GM12874 (cell line): ENCODE measurements around the gene SSH2.

Experiments
- TF ChIP-seq, protein P1 (sequence below): IDR thresholded peaks from 2 replicates; pipeline ENCODE4 v1.5.1; 2011; ENCODE audit warnings: low read depth, mild to moderate bottlenecking, control low read depth, low read length, moderate library complexity; ENCODE audit not compliant: insufficient read depth

The SSH2 gene

DNA sequence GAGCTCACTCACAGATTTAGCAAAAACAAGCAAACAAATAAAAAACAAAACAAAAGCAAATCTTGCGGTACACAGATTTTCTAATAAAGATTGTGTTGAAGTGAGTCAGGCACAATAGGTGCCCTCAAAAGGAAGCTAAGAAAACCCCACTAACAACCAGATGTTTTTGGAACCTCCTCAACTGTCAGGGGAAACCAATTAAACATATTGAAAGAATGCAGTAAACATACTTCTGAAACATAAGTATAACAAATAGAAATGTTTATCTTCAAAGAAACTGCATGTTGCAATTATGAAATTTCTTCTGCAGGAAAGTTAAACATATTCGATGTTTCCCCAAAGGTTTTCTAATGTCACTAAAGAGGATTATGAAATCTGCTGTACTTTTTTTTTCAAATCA, 196.9 kb downstream of the SSH2 start:
- TF ChIP-seq, protein P1, sequence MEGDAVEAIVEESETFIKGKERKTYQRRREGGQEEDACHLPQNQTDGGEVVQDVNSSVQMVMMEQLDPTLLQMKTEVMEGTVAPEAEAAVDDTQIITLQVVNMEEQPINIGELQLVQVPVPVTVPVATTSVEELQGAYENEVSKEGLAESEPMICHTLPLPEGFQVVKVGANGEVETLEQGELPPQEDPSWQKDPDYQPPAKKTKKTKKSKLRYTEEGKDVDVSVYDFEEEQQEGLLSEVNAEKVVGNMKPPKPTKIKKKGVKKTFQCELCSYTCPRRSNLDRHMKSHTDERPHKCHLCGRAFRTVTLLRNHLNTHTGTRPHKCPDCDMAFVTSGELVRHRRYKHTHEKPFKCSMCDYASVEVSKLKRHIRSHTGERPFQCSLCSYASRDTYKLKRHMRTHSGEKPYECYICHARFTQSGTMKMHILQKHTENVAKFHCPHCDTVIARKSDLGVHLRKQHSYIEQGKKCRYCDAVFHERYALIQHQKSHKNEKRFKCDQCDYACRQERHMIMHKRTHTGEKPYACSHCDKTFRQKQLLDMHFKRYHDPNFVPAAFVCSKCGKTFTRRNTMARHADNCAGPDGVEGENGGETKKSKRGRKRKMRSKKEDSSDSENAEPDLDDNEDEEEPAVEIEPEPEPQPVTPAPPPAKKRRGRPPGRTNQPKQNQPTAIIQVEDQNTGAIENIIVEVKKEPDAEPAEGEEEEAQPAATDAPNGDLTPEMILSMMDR, result no peak

DNA sequence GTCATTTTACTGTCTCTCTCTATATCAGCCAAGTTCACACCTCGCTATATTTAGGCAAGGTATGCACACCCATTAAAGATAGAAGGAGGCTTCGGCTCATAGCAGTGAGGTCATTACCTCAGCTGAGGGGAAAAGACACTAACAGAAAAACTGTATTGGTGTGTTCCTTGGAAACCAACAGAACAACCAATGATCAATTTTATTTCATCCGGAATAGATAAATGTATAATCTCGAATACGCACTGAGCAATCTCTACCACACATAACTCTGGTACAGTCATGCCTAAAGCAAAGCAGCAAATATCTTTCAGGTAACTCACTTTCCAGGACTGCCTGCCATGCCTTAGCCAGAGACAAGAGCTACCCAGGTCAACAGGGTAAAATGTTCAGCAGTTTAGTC, 197.4 kb downstream of the SSH2 start:
- TF ChIP-seq, protein P1, result no peak

GRCh38 chr17:29732209-29732608, 197.8 kb downstream of the SSH2 start:
- TF ChIP-seq, protein P1, result no peak

GRCh38 chr17:29731589-29731929, 198.5 kb downstream of the SSH2 start:
- TF ChIP-seq, protein P1, result no peak

DNA sequence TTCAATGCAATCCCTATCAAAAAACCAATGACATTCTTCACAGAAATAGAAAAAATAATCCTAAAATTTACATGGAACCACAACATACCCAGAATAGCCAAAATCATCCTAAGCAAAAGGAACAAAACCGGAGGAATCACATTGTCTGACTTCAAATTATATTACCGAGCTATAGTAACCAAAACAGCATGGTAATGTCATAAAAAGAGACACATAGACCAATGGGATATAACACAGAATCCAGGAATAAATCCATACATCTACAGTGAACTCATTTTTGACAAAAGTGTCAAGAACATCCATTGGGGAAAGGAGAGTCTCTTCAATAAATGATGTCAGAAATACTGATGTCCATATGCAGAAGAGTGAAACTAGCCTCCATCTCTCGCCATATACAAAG, 201.5 kb downstream of the SSH2 start:
- TF ChIP-seq, protein P1, result no peak

DNA sequence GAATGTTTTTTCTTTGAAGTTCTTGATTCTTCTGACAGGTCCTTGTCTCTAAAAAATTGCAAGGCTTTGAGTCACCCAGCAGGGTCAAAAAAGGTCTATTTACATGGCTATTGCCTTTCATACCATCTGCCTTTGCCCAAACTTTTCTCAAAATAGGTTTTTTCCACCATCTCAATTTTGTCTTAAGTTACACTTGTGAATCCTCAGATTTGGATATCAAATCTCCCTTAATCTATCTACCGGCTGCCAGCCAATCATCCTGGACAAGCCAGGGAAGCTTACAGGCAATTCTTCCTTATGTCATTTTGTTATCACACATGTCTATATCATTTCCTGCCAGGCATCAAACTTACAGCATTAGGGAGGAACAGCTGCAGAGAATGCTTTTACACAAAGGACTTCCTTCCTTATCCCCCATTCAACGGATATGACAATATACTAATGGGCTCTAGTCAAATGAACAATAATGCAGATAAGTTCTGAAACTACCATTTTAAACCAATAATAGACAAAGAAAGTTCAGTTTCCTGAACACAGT, 203.2 kb downstream of the SSH2 start:
- TF ChIP-seq, protein P1, result no peak

DNA sequence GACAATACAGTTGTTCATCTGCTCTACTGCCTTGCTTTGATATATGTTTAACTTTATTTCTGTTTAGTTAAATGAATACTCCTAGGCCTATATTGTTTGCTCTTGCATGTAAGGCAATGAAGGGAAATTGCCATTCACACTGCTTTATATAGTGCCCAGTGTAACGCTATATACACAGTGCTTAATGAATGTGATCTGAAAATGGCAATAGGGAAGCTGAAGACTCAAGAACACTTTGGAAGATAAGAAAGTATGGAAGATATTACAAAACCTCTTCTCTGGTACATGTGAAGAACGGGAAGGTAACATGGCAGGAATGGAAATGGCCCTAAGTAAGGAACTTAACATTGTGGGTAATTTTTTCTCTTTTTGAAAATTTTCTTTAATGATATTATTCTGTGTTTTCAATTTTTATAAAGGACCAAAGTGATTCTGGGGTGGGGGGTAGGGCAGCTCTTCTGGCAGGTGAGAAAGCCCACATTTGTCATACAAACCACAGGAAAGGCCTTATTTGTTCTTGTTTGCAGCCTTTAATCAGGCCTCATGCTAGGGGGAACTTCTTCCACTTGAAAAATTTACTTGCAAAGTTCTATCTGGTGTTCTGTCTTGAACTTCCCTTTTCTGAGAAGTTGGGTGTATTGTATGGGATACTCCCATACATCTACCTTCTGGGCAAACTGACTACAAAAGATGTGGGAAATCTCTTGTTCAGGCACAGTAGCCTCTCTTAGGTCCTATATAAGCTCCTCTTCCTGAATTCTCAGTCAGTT, 206.6 kb downstream of the SSH2 start:
- TF ChIP-seq, protein P1, result no peak
